ENCODE results near the gene SERTAD4. TPM values are rescaled to one million over a fixed set of nuclear protein-coding genes. Genes with fewer than 3 reads are reported as not detected.

Gene SERTAD4
- total RNA-seq, 2 donors from 2014 or later: 4.2 to 4.6 TPM

- Histone ChIP-seq H3K36me3 (no peaks in the 10 kb centered on the region), H3K4me3 (no peak overlapping the region), H3K9me3 (no peaks in the 10 kb centered on the region), H3K27ac (peak overlapping the region; percentile 9), H3K4me1 (no peaks in the 10 kb centered on the region), H3K27me3 (no peaks in the 10 kb centered on the region), H3K9ac (ENCODE audit: low read depth in 2 of 2, low read length in 2 of 2) (no peak overlapping the region)
- no peak for TF ChIP-seq CTCF (IDR thresholded peaks at IDR 0.05)
- no peak for DNase-seq
- intact Hi-C loops (cut with DNase I): no loop called here
Observed at GRCh38 chr1:210214573-210215409, 17.8 kb upstream of the SERTAD4 start.

DNA sequence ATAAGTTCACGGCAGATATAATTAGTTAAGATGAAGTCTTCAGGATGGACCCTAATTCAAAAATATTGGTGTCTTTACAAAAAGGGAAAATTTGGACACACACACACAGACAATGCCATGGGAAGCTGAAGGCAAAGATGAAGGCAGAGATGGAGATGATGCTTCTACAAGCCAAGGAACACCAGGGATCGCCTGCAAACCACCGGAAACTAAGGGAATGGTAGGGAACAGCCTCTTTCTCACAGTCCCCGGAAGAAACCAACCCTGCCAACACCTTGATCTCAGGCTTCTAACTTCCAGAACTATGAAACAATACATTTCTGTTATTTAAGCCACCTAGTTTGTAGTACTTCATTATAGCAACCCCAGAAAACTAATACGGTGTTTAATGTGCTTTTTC is 15.1 kb upstream of the SERTAD4 start:
- Histone ChIP-seq H3K4me1 (no peaks in the 10 kb centered on the region), H3K36me3 (no peaks in the 10 kb centered on the region), H3K4me3 (no peak overlapping the region), H3K9me3 (no peaks in the 10 kb centered on the region), H3K27me3 (no peaks in the 10 kb centered on the region), H3K27ac (no peak overlapping the region), H3K9ac (ENCODE audit: low read depth in 2 of 2, low read length in 2 of 2) (no peak overlapping the region)
- TF ChIP-seq CTCF (IDR thresholded peaks at IDR 0.05): no peak
- no peak for DNase-seq
- intact Hi-C loops (cut with DNase I): no loop called here

DNA sequence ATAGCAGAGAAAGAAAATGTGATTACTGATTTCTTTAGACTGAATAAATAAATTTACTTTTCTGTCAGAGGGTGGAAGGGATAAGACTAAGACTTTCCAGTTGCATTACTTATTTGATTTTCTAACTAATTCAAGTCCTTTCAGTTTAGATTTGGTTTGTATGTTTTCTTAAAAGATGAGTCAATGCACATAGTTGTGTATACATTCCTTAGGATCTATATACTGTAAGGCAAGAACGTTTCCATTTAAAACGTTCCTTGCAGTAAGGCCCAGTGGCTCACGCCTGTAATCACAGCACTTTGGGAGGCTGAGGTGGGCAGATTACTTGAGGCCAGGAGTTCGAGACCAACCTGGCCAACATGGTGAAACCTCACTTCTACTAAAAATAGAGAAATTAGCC is 14.5 kb upstream of the SERTAD4 start:
- no peak for DNase-seq
- Histone ChIP-seq H3K36me3 (no peaks in the 10 kb centered on the region), H3K4me1 (peaks cover 5% of the 10 kb centered on the region), H3K27me3 (no peaks in the 10 kb centered on the region), H3K4me3 (no peak overlapping the region), H3K9ac (ENCODE audit: low read depth in 2 of 2, low read length in 2 of 2) (no peak overlapping the region), H3K27ac (no peak overlapping the region), H3K9me3 (no peaks in the 10 kb centered on the region)
- no peak for TF ChIP-seq CTCF (IDR thresholded peaks at IDR 0.05)
- intact Hi-C loops (cut with DNase I): no loop called here

GRCh38 chr1:210222340-210223006 is 10.1 kb upstream of the SERTAD4 start:
- Histone ChIP-seq H3K9ac (ENCODE audit: low read depth in 2 of 2, low read length in 2 of 2) (peak overlapping the region in 1 of 2 donors; percentile 42), H3K36me3 (no peaks in the 10 kb centered on the region), H3K9me3 (no peaks in the 10 kb centered on the region), H3K27me3 (no peaks in the 10 kb centered on the region), H3K27ac (peak overlapping the region; percentile 79), H3K4me3 (no peak overlapping the region), H3K4me1 (peaks cover 13% of the 10 kb centered on the region)
- peak; percentile 70 for DNase-seq
- intact Hi-C loops (cut with DNase I): no loop called here
- no peak for TF ChIP-seq CTCF (IDR thresholded peaks at IDR 0.05)

- Histone ChIP-seq H3K4me3 (no peak overlapping the region), H3K9ac (ENCODE audit: low read depth in 2 of 2, low read length in 2 of 2) (peak overlapping the region in 1 of 2 donors; percentile 54), H3K9me3 (no peaks in the 10 kb centered on the region), H3K27me3 (no peaks in the 10 kb centered on the region), H3K27ac (peak overlapping the region; percentile 79), H3K36me3 (no peaks in the 10 kb centered on the region), H3K4me1 (peaks cover 13% of the 10 kb centered on the region)
- TF ChIP-seq CTCF (IDR thresholded peaks at IDR 0.05): no peak
- intact Hi-C loops (cut with DNase I): no loop called here
- DNase-seq: peak; percentile 59
Observed at GRCh38 chr1:210223226-210223904, 9.2 kb upstream of the SERTAD4 start.
